Spleen (tissue), 7 donors: ENCODE measurements around the gene PDE5A.
"Not testable (repeated sequence)": the region's sequence is repeated elsewhere in the genome, so short reads cannot be mapped to it uniquely, and the experiment has no call there.

Experiments used
- POLR2A ChIP-seq, 3 donors: fragments of 450-650 bp; IDR thresholded peaks; one replicate each; pipeline ENCODE4 v1.5.1; 2017; ENCODE audit warnings: antibody characterized with exemption in 3 of 3, mild to moderate bottlenecking in 1 of 3
- POLR2AphosphoS5 ChIP-seq, 3 donors: sonication (generic); formaldehyde crosslinking; IDR thresholded peaks; one replicate each; pipeline ENCODE4 v1.5.1; 2017; ENCODE audit warnings: antibody characterized with exemption in 3 of 3
- TF ChIP-seq, protein P1 (sequence below), 11 experiments: fragments of 200-600 bp in 7 of 11; fragments of 450-650 bp in 4 of 11; sonication (generic) in 4 of 11; IDR thresholded peaks in 8 of 11; conservative IDR thresholded peaks in 3 of 11; 1 replicate in 7 of 11; 2 replicates in 4 of 11; pipeline versions ENCODE4 v1.4.0 to v1.8.0; 2016 to 2021; ENCODE audit warnings: antibody characterized with exemption in 11 of 11, inconsistent platforms in 4 of 11, mild to moderate bottlenecking in 1 of 11
- donor health status: DM: no; HTN: no; CAD: no; lungs with moderate emphysema.
- donor health status: DM: no; HTN: no; CAD: no.
- donor health status: DM: no; HTN: no; CAD: no.

DNA sequence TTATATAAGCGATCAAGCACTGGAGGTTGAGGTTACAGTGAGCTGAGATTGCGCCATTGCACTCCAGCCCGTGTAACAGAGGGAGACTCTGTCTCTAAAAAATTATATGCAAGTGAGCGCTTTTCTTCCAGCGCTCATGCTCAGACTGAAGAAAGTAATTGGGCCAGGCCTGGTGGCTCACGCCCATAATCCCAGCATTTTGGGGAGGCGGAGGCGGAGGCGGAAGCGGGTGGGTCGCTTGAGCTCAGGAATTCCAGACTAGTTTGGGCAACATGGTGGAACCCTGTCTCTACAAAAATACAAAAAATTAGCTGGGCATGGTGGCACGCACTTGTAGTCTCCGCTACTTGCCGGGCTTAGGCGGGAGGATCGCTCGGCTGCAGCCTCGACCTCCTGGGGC is 172.9 kb downstream of the PDE5A start:
- TF ChIP-seq, protein P1, sequence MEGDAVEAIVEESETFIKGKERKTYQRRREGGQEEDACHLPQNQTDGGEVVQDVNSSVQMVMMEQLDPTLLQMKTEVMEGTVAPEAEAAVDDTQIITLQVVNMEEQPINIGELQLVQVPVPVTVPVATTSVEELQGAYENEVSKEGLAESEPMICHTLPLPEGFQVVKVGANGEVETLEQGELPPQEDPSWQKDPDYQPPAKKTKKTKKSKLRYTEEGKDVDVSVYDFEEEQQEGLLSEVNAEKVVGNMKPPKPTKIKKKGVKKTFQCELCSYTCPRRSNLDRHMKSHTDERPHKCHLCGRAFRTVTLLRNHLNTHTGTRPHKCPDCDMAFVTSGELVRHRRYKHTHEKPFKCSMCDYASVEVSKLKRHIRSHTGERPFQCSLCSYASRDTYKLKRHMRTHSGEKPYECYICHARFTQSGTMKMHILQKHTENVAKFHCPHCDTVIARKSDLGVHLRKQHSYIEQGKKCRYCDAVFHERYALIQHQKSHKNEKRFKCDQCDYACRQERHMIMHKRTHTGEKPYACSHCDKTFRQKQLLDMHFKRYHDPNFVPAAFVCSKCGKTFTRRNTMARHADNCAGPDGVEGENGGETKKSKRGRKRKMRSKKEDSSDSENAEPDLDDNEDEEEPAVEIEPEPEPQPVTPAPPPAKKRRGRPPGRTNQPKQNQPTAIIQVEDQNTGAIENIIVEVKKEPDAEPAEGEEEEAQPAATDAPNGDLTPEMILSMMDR (IDR thresholded peaks at IDR 0.05 in 8 of 11, conservative IDR thresholded peaks at IDR 0.05 in 3 of 11), result not testable (repeated sequence)
- not testable (repeated sequence) for TF ChIP-seq POLR2A, POLR2AphosphoS5 (IDR thresholded peaks at IDR 0.05)
